OCI-LY7 (cell line): Measurements from ENCODE around the gene ARL15. TPM values are rescaled to one million over a fixed set of nuclear protein-coding genes. Genes with fewer than 3 reads are reported as not detected.

Experiments
- BruUV-seq: library from RNA; stranded (reverse); fragments of 400-500 nt; replicated peaks from 2 replicates; lab custom pipeline; 2021; lab: Mats Ljungman, UMichigan
- CTCF ChIA-PET: fragments of 300-600 bp; sonication (Branson Sonifier 250); formaldehyde crosslinking; loops from one replicate; lab custom pipeline; 2022; ENCODE audit warnings: antibody characterized with exemption; ENCODE audit not compliant: unreplicated experiment; lab: Charles Lee
- POLR2A ChIA-PET: fragments of 300-600 bp; sonication (Branson Sonifier 250); formaldehyde crosslinking; loops from one replicate; lab custom pipeline; 2022; ENCODE audit warnings: antibody characterized with exemption; lab: Charles Lee
- DNase-seq: peaks from one replicate; pipeline ENCODE4 v3.0.0-alpha.2; 2015; ENCODE audit warnings: low spot score
- H2AFZ ChIP-seq: fragments of 200-600 bp; sonication (generic), shearing (Covaris generic); 2 replicates; pipeline ENCODE4 v1.6.1; 2014; ENCODE audit warnings: mild to moderate bottlenecking, antibody characterized with exemption, low read length, moderate library complexity
- H3K27ac ChIP-seq: fragments of 200-600 bp; sonication (generic); 2 replicates; pipeline ENCODE4 v1.5.1; 2014; ENCODE audit warnings: mixed run types, low read depth, mild to moderate bottlenecking, moderate library complexity, low read length, inconsistent platforms; ENCODE audit not compliant: poor library complexity, severe bottlenecking
- H3K36me3 ChIP-seq: fragments of 200-600 bp; sonication (generic); 2 replicates; pipeline ENCODE4 v1.6.1; 2014; ENCODE audit warnings: mild to moderate bottlenecking, antibody characterized with exemption, low read length, moderate library complexity, mixed read lengths; ENCODE audit not compliant: insufficient read depth
- H3K4me1 ChIP-seq: fragments of 200-600 bp; sonication (generic); 2 replicates; pipeline ENCODE4 v1.5.1; 2014; ENCODE audit warnings: mild to moderate bottlenecking, low read length; ENCODE audit not compliant: insufficient read depth, poor library complexity, severe bottlenecking
- H3K4me2 ChIP-seq: fragments of 200-600 bp; sonication (generic); 2 replicates; pipeline ENCODE4 v1.6.1; 2014; ENCODE audit warnings: mild to moderate bottlenecking, low read length
- H3K4me3 ChIP-seq: fragments of 200-600 bp; sonication (generic); 2 replicates; pipeline ENCODE4 v1.5.1; 2014; ENCODE audit warnings: mild to moderate bottlenecking, low read depth, low read length; ENCODE audit not compliant: poor library complexity, severe bottlenecking
- H3K79me2 ChIP-seq: fragments of 200-600 bp; sonication (generic); 2 replicates; pipeline ENCODE4 v1.6.1; 2016; ENCODE audit warnings: low read depth, mild to moderate bottlenecking, low read length, moderate library complexity, mixed read lengths; ENCODE audit not compliant: insufficient read depth
- H3K9me2 ChIP-seq: fragments of 200-600 bp; sonication (generic); 2 replicates; pipeline ENCODE4 v1.6.1; 2016; ENCODE audit warnings: mild to moderate bottlenecking, low read length, mixed read lengths; ENCODE audit not compliant: insufficient read depth
- H3K9me3 ChIP-seq: fragments of 200-600 bp; sonication (generic); 2 replicates; pipeline ENCODE4 v1.6.1; 2014; ENCODE audit warnings: mild to moderate bottlenecking, mixed run types, low read length, mixed read lengths
- H4K20me1 ChIP-seq: fragments of 200-600 bp; sonication (generic); 2 replicates; pipeline ENCODE4 v1.6.1; 2014; ENCODE audit warnings: mild to moderate bottlenecking, antibody characterized with exemption, low read length, moderate library complexity, mixed read lengths; ENCODE audit not compliant: insufficient read depth
- CTCF ChIP-seq: fragments of 200-600 bp; sonication (generic); conservative IDR thresholded peaks from 2 replicates; pipeline ENCODE4 v1.5.1; 2014; ENCODE audit warnings: mild to moderate bottlenecking, antibody characterized with exemption, low read length, moderate library complexity, mixed read lengths
- EZH2phosphoT487 ChIP-seq: fragments of 200-600 bp; sonication (generic); IDR thresholded peaks from 2 replicates; pipeline ENCODE4 v1.6.1; 2018; ENCODE audit warnings: low read depth, borderline replicate concordance, mild to moderate bottlenecking, mixed run types, antibody characterized with exemption, low read length, moderate library complexity, mixed read lengths
- intact Hi-C: fragments of 100-400 bp; cut with micrococcal nuclease; formaldehyde crosslinking; loops from one replicate; pipeline ENCODE4 v1.10.0; 2022; ENCODE audit not compliant: unreplicated experiment
- total RNA-seq, 2 experiments: library from RNA; depleted of rRNA in 1 of 2; stranded (reverse); fragments of >200 nt in 1 of 2; shearing (Covaris generic) in 1 of 2; gene quantifications; 2 replicates each; pipeline ENCODE4 v1.2.3, GENCODE V29; 2014 to 2022

ARL15 gene
- total RNA-seq, 2 experiments from 2014 or later: 18.8 to 24.4 TPM

GRCh38 chr5:53895091-53895683 lies 415.2 kb downstream of the ARL15 start:
- BruUV-seq: no TSS peak
- Histone ChIP-seq H3K27ac (no peak overlapping the region), H3K4me2 (no peak overlapping the region), H4K20me1 (no peaks in the 10 kb centered on the region), H3K79me2 (no peaks in the 10 kb centered on the region), H3K9me2 (no peaks in the 10 kb centered on the region), H3K4me3 (no peak overlapping the region), H2AFZ (no peak overlapping the region), H3K9me3 (no peaks in the 10 kb centered on the region), H3K4me1 (no peaks in the 10 kb centered on the region), H3K36me3 (no peaks in the 10 kb centered on the region)
- TF ChIP-seq CTCF (no peak), EZH2phosphoT487 (no peak)
- ChIA-PET POLR2A (interaction anchor here (0.9 kb wide), 1 partner anchor 29 kb away, joined by 3 read pairs; no protein-coding TSS in a partner anchor), CTCF (no interaction called here)
- DNase-seq: no peak
- intact Hi-C loops: no loop called here

GRCh38 chr5:53893626-53894025 lies 416.7 kb downstream of the ARL15 start:
- Histone ChIP-seq H3K27ac (no peak overlapping the region), H3K79me2 (no peaks in the 10 kb centered on the region), H3K9me2 (no peaks in the 10 kb centered on the region), H3K9me3 (no peaks in the 10 kb centered on the region), H3K36me3 (no peaks in the 10 kb centered on the region), H4K20me1 (no peaks in the 10 kb centered on the region), H3K4me3 (no peak overlapping the region), H2AFZ (no peak overlapping the region), H3K4me1 (no peaks in the 10 kb centered on the region), H3K4me2 (no peak overlapping the region)
- POLR2A ChIA-PET: interaction anchor here (0.5 kb wide), 1 partner anchor 96 kb away, joined by 5 read pairs; no protein-coding TSS in a partner anchor
- intact Hi-C loops: no loop called here
- TF ChIP-seq EZH2phosphoT487 (no peak), CTCF (no peak)
- CTCF ChIA-PET: no interaction called here
- DNase-seq: no peak
- BruUV-seq: no TSS peak

GRCh38 chr5:53892224-53892623 lies 418.1 kb downstream of the ARL15 start:
- Histone ChIP-seq H3K36me3 (no peaks in the 10 kb centered on the region), H3K27ac (no peak overlapping the region), H3K9me2 (no peaks in the 10 kb centered on the region), H2AFZ (no peak overlapping the region), H3K4me3 (no peak overlapping the region), H3K4me1 (no peaks in the 10 kb centered on the region), H4K20me1 (no peaks in the 10 kb centered on the region), H3K9me3 (no peaks in the 10 kb centered on the region), H3K4me2 (no peak overlapping the region), H3K79me2 (no peaks in the 10 kb centered on the region)
- BruUV-seq: no TSS peak
- ChIA-PET CTCF (no interaction called here), POLR2A (no interaction called here)
- intact Hi-C loops: no loop called here
- no peak for TF ChIP-seq CTCF
- no peak for TF ChIP-seq EZH2phosphoT487
- no peak for DNase-seq
